ENCODE measurements around the gene ZBTB40.
A peak's percentile ranks its signal among the peaks of the same experiment; 100 is the strongest.

The ZBTB40 gene

DNA sequence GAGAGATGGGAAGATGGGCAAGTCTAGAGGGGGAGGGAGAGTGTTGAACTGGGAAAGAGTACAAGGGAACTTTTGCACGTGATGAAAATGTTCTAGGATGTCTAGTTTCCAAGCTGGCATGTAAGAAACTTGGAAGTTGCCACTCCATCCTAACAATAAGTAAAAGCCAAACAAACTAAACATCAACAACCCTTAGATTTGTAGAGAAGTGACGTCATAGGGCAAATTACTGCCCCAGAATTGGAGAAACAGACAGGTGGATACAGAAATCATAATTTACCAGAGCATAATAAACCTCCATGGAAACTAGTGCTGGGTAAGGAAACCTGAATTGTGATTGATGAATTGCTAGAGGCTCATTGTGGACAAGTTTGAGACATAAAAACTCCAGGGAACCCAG is 14.7 kb upstream of the ZBTB40 start:
- Histone ChIP-seq H3K4me1 (ENCODE audit: control insufficient read depth, insufficient read depth, low read length) (peaks cover 3% of the 10 kb centered on the region), H3K4me3 (ENCODE audit: low read depth, low read length) (no peak overlapping the region), H3K27me3 (ENCODE audit: control insufficient read depth, insufficient read depth, low read length) (no peaks in the 10 kb centered on the region), H3K27ac (ENCODE audit: low read depth, low read length) (no peak overlapping the region), H3K9ac (ENCODE audit: low read depth, low read length) (no peak overlapping the region), H3K36me3 (ENCODE audit: control insufficient read depth, insufficient read depth, low read length) (no peaks in the 10 kb centered on the region), H3K9me3 (ENCODE audit: control insufficient read depth, insufficient read depth, low read length) (peaks cover 20% of the 10 kb centered on the region)

DNA sequence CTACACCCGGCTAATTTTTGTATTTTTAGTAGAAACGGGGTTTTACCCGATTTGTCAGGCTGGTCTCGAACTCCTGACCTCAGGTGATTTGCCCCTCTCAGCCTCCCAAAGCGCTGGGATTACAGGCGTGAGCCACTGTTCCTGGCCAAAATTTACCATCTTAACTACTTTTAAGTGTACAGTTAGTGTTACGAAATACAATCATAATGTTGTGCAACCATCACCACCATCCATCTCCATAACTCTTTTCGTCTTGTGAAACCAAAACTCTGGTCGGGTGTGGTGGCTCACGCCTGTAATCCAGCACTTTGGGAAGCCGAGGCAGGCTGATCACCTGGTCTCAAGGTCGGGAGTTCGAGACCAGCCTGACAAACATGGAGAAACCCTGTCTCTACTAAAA is 14.1 kb upstream of the ZBTB40 start:
- Histone ChIP-seq H3K27ac (ENCODE audit: low read depth, low read length) (no peak overlapping the region), H3K36me3 (ENCODE audit: control insufficient read depth, insufficient read depth, low read length) (no peaks in the 10 kb centered on the region), H3K9ac (ENCODE audit: low read depth, low read length) (no peak overlapping the region), H3K4me1 (ENCODE audit: control insufficient read depth, insufficient read depth, low read length) (peaks cover 9% of the 10 kb centered on the region), H3K4me3 (ENCODE audit: low read depth, low read length) (no peak overlapping the region), H3K27me3 (ENCODE audit: control insufficient read depth, insufficient read depth, low read length) (no peaks in the 10 kb centered on the region), H3K9me3 (ENCODE audit: control insufficient read depth, insufficient read depth, low read length) (peaks cover 20% of the 10 kb centered on the region)

DNA sequence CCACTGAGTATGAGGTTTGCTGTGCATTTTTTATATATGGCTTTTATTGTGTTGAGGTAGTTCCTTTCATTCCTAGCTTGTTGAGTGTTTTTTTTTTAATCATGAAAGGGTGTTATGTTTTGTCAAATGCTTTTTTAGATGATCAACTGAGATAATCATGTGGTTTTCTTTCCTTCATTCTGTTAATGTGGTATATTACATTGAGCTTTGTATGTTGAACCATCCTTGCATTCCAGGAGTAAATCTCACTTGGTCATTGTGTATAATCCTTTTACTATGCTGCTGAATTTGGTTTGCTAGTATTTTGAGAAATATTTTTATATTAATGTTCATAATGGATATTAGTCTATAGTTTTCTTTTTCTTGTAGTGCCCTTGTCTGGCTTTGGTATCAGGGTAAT is 11.1 kb upstream of the ZBTB40 start:
- no peaks in the 10 kb centered on the region for H3K36me3 ChIP-seq (ENCODE audit: control insufficient read depth, insufficient read depth, low read length)
- no peak overlapping the region for H3K9ac ChIP-seq (ENCODE audit: low read depth, low read length)
- peaks cover 23% of the 10 kb centered on the region for H3K9me3 ChIP-seq (ENCODE audit: control insufficient read depth, insufficient read depth, low read length)
- no peaks in the 10 kb centered on the region for H3K27me3 ChIP-seq (ENCODE audit: control insufficient read depth, insufficient read depth, low read length)
- H3K27ac ChIP-seq (ENCODE audit: low read depth, low read length), result no peak overlapping the region
- no peak overlapping the region for H3K4me3 ChIP-seq (ENCODE audit: low read depth, low read length)
- peaks cover 21% of the 10 kb centered on the region for H3K4me1 ChIP-seq (ENCODE audit: control insufficient read depth, insufficient read depth, low read length)

DNA sequence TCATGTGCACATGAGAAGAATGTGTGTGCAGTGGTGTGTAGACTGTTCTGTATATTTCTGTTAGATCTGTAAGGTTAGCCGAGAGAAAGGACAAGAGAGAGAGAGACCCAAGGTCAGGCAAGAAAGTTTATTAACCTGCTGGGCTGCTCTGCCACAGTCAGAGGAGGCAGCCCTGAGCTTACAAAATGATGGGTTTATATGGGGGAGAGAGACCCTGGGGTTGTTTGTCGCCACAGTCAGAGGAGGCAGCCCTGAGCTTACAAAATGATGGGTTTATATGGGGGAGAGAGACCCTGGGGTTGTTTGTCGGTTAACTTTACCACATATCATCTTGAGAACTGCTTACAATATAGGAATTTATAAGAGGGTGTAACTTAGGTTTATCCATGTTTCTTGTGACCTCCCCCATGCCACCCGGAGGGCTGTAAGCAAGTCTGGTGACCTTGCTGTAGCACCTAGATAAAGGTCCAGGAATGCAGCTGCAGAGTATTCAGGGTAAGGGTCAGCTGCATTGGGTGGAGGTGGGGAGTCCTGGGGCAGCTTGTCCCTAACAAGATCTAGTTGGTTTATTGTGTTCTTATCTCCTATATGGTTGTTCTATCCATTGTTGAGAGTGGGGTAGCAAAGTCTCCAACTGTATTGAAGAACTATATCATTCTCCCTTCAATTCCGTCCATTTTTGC is 9.3 kb upstream of the ZBTB40 start:
- peaks cover 25% of the 10 kb centered on the region for H3K4me1 ChIP-seq (ENCODE audit: control insufficient read depth, insufficient read depth, low read length)
- H3K9ac ChIP-seq (ENCODE audit: low read depth, low read length), result no peak overlapping the region
- H3K27me3 ChIP-seq (ENCODE audit: control insufficient read depth, insufficient read depth, low read length), result no peaks in the 10 kb centered on the region
- peak overlapping the region; percentile 93 for H3K27ac ChIP-seq (ENCODE audit: low read depth, low read length)
- no peak overlapping the region for H3K4me3 ChIP-seq (ENCODE audit: low read depth, low read length)
- H3K36me3 ChIP-seq (ENCODE audit: control insufficient read depth, insufficient read depth, low read length), result no peaks in the 10 kb centered on the region
- H3K9me3 ChIP-seq (ENCODE audit: control insufficient read depth, insufficient read depth, low read length), result peaks cover 23% of the 10 kb centered on the region

DNA sequence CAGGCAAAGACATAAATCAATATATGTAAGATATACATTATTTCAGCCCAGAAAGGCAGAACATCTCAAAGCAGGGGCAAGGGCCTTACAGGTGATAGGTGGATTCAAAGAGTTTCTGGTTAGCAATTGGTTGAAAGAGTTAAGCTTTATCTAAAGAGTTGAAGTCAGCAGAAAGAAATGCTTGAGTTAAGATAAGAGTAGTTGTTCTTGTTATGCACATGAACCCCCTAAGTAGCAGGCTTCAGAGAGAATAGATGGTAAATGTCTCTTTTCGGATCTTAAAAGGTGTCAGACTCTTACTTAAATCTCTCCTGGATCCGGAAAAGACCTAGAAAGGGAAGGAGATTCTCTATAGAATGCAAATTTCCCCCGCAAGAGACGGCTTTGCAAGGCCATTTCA is 8.3 kb upstream of the ZBTB40 start:
- Histone ChIP-seq H3K4me3 (ENCODE audit: low read depth, low read length) (no peak overlapping the region), H3K9ac (ENCODE audit: low read depth, low read length) (0 out of 2 replicates have a peak overlapping the region, but pooled peaks have one; percentile 23), H3K27ac (ENCODE audit: low read depth, low read length) (peak overlapping the region; percentile 93), H3K9me3 (ENCODE audit: control insufficient read depth, insufficient read depth, low read length) (peaks cover 23% of the 10 kb centered on the region), H3K36me3 (ENCODE audit: control insufficient read depth, insufficient read depth, low read length) (no peaks in the 10 kb centered on the region), H3K27me3 (ENCODE audit: control insufficient read depth, insufficient read depth, low read length) (no peaks in the 10 kb centered on the region), H3K4me1 (ENCODE audit: control insufficient read depth, insufficient read depth, low read length) (peaks cover 26% of the 10 kb centered on the region)

DNA sequence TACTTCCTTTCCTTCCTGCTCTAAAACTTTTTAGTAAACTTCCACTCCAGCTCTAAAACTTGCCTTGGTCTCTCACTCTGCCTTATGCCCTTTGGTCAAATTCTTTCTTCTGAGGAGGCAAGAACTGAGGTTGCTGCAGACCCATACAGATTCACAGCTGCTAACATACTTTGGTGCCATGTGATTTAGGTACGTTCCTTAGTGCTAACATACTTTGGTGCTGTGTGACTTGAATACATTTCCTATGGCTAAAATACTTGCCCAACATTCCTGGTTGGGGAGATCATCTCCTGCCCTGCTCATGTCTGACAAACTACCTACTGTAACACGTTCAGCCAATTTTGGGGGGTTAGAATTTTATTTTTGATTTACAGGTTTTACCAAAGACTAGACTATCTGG is 6.8 kb upstream of the ZBTB40 start:
- peaks cover 26% of the 10 kb centered on the region for H3K4me1 ChIP-seq (ENCODE audit: control insufficient read depth, insufficient read depth, low read length)

DNA sequence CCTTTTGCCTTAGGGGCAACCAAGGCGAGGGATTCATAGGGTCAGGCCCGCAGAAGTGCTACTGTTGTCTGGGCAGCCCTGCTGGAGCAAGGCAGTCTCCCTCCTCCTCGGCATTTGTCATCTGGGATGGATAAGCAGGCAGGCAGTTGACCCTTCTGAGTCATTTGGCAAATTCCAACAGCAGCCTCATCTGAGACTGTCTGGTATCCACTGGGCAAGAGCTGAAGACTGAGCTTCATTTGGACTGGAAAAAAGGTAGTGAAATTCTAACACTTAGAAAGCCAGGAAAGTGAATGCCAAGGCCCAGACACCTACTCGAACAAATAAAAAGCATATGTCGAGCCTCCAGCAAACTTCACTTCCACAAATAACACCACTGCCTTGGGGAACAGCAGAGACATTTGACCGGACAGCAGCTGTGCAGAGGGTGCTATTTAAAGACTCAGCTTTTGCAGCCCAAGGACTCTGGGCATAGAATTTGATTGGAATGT is 4.0 kb upstream of the ZBTB40 start:
- peaks cover 3% of the 10 kb centered on the region; the same call in 1 of the 2 replicates for H3K9me3 ChIP-seq (ENCODE audit: control insufficient read depth, insufficient read depth, low read length)
- H3K4me3 ChIP-seq (ENCODE audit: low read depth, low read length), result no peak overlapping the region
- no peak overlapping the region for H3K9ac ChIP-seq (ENCODE audit: low read depth, low read length)
- H3K27ac ChIP-seq (ENCODE audit: low read depth, low read length), result no peak overlapping the region
- H3K27me3 ChIP-seq (ENCODE audit: control insufficient read depth, insufficient read depth, low read length), result no peaks in the 10 kb centered on the region
- peaks cover 27% of the 10 kb centered on the region for H3K4me1 ChIP-seq (ENCODE audit: control insufficient read depth, insufficient read depth, low read length)
- H3K36me3 ChIP-seq (ENCODE audit: control insufficient read depth, insufficient read depth, low read length), result no peaks in the 10 kb centered on the region

More for the DNA sequence above, 6.8 kb upstream of the ZBTB40 start:
- Histone ChIP-seq H3K27me3 (ENCODE audit: control insufficient read depth, insufficient read depth, low read length) (no peaks in the 10 kb centered on the region), H3K27ac (ENCODE audit: low read depth, low read length) (no peak overlapping the region), H3K9me3 (ENCODE audit: control insufficient read depth, insufficient read depth, low read length) (peaks cover 16% of the 10 kb centered on the region), H3K36me3 (ENCODE audit: control insufficient read depth, insufficient read depth, low read length) (no peaks in the 10 kb centered on the region), H3K9ac (ENCODE audit: low read depth, low read length) (no peak overlapping the region), H3K4me3 (ENCODE audit: low read depth, low read length) (no peak overlapping the region)

DNA sequence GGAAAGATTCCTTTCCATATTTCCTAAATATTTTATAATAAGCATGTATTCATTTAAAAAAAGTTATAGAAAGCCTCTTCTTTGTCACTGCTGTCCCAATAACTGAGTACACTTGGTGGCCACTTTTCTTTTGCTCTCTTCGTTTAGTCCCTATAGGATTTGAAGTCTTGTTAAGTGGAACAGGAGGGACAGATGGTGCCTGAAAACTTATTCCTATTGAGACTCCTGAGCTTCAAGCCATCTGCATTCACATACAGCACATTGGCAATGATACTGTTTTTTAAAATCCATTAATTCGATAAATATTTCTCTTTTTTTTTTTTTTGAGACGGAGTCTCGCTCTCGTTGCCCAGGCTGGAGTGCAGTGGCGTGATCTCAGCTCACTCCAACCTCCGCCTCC is 2.0 kb upstream of the ZBTB40 start:
- H3K9ac ChIP-seq (ENCODE audit: low read depth, low read length), result no peak overlapping the region
- H3K36me3 ChIP-seq (ENCODE audit: control insufficient read depth, insufficient read depth, low read length), result no peaks in the 10 kb centered on the region
- no peak overlapping the region for H3K27ac ChIP-seq (ENCODE audit: low read depth, low read length)
- H3K27me3 ChIP-seq (ENCODE audit: control insufficient read depth, insufficient read depth, low read length), result no peaks in the 10 kb centered on the region
- peaks cover 15% of the 10 kb centered on the region; the same call in 1 of the 2 replicates for H3K4me1 ChIP-seq (ENCODE audit: control insufficient read depth, insufficient read depth, low read length)
- H3K4me3 ChIP-seq (ENCODE audit: low read depth, low read length), result no peak overlapping the region
- no peaks in the 10 kb centered on the region for H3K9me3 ChIP-seq (ENCODE audit: control insufficient read depth, insufficient read depth, low read length)

DNA sequence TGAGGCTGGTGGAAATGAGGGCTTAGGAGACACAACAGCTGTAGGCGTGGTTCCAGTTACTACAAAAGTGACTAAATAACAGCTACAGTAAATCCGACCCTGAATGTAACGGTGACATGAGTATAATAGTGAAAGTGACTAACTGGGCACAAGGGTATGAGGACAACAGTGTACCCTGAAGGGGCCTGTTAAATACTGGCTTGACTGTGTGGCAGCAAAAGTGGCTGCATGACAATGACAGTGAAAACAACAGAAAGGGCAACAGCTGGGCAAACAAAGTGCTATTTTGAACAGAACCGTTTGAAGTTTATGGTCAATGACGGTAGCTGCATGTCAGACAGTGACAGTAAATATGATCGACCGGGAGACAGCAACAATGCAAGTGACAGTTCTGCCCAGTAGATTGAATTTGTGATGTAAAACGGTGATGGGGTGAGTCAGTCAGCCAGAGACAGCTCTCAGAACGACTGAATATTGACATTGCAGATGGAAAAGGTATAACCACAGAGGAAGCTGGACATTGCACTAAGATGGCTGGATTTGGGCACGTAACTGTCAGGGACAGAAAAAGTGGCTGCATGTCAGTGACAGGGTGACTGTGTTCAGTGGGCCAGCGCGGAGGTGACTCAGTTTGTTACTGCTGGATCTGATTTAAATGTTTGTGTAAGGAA is 1.2 kb upstream of the ZBTB40 start:
- no peaks in the 10 kb centered on the region for H3K36me3 ChIP-seq (ENCODE audit: control insufficient read depth, insufficient read depth, low read length)
- H3K4me3 ChIP-seq (ENCODE audit: low read depth, low read length), result no peak overlapping the region
- H3K4me1 ChIP-seq (ENCODE audit: control insufficient read depth, insufficient read depth, low read length), result peaks cover 15% of the 10 kb centered on the region; the same call in 1 of the 2 replicates
- H3K9me3 ChIP-seq (ENCODE audit: control insufficient read depth, insufficient read depth, low read length), result no peaks in the 10 kb centered on the region
- no peaks in the 10 kb centered on the region for H3K27me3 ChIP-seq (ENCODE audit: control insufficient read depth, insufficient read depth, low read length)
- H3K9ac ChIP-seq (ENCODE audit: low read depth, low read length), result no peak overlapping the region
- peak overlapping the region; percentile 62 for H3K27ac ChIP-seq (ENCODE audit: low read depth, low read length)

DNA sequence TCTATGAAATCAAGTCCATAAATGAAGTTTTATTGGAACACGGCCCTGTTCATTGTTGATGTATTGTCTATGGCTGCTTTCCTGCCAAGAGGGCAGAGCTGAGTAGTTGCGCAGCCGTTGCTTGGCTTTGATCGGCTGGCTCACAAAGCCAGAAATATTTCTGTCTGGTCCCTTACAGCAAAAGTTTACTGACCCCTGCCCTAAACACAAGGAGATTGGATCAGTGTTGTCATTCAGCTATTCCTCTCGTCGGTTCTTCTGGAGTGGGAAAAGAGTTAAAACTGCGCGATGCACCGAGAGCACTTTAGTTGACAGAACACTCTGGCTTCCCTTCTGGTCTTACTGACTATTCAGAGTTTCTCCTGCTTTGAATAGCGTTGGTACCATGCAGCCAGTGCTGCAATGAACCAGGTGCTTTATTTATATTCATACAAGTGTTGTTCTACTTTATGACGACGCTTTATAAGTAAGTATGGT is 868 bp downstream of the ZBTB40 start:
- Histone ChIP-seq H3K4me3 (ENCODE audit: low read depth, low read length) (peak overlapping the region; percentile 86), H3K9me3 (ENCODE audit: control insufficient read depth, insufficient read depth, low read length) (no peaks in the 10 kb centered on the region), H3K27me3 (ENCODE audit: control insufficient read depth, insufficient read depth, low read length) (no peaks in the 10 kb centered on the region), H3K36me3 (ENCODE audit: control insufficient read depth, insufficient read depth, low read length) (no peaks in the 10 kb centered on the region), H3K9ac (ENCODE audit: low read depth, low read length) (peak overlapping the region; percentile 49), H3K4me1 (ENCODE audit: control insufficient read depth, insufficient read depth, low read length) (peaks cover 10% of the 10 kb centered on the region; the same call in 1 of the 2 replicates), H3K27ac (ENCODE audit: low read depth, low read length) (peak overlapping the region; percentile 78)

DNA sequence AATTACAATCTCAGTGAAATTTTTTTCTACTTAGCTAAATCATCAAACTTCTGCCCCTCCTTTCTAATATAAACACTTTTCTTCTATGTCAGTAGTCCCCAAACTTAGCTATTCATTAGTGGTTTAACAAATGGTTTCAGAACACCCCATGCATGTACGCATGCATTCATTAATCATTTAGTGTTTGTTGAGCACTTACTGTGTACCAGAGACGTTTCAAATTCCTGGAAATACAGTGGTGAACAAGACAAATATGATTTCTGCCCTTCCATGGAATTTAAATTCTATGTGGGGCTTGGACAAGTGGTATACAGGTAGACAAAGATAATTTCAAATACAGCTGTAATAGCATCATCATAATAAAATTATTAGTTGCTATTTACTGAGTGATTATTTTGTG is 1.5 kb downstream of the ZBTB40 start:
- Histone ChIP-seq H3K4me1 (ENCODE audit: control insufficient read depth, insufficient read depth, low read length) (peaks cover 10% of the 10 kb centered on the region; the same call in 1 of the 2 replicates), H3K27ac (ENCODE audit: low read depth, low read length) (no peak overlapping the region), H3K9ac (ENCODE audit: low read depth, low read length) (no peak overlapping the region), H3K27me3 (ENCODE audit: control insufficient read depth, insufficient read depth, low read length) (no peaks in the 10 kb centered on the region), H3K36me3 (ENCODE audit: control insufficient read depth, insufficient read depth, low read length) (no peaks in the 10 kb centered on the region), H3K4me3 (ENCODE audit: low read depth, low read length) (peak overlapping the region; percentile 86; the same call in 1 of the 2 replicates), H3K9me3 (ENCODE audit: control insufficient read depth, insufficient read depth, low read length) (no peaks in the 10 kb centered on the region)
